SK-N-DZ (cell line): ENCODE data around the gene TTLL6.

ENCODE experiments used
- DNase-seq: peaks from one replicate; pipeline ENCODE4 v3.0.0-alpha.2; 2015; ENCODE audit warnings: low spot score

The TTLL6 gene

DNA sequence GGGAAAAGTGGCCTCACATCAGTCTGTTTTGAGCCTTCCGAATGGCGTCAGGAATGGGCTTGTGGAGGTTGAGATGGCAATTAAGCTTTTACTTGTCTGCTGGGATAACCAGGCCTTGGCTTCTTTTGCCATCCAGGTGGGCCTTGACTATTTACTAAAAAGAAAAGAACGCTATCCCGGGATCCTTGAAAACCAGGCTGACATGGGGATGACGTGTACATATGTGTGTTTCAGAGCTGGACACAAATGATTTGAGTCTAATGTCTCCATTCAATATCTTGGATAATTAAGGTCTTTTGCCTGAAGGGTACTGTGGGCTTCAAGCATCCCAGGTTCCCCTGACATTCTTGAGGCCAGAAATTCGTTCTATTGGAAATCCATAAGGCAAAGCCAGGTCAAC is 55.9 kb downstream of the TTLL6 start:
- DNase-seq = no peak

DNA sequence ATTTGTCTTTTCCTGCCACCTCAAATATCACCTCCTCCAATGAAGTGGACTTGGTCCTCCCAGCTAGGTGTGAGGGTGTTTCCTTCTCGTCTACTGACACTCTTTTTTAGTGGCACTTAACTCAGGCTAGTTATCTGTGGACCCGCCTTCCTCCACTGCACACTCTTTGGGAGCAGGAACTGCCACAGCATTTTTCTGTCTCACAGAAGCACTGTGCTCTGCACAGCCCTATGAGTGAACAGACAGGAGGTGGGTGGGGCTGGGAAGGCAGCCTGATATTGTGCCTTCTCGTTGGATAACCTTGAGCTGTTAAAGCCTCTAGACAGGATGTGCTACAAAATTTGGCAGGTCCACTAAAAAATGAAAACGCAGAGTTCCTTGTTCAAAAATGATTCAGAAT is 56.6 kb downstream of the TTLL6 start:
- DNase-seq = no peak

DNA sequence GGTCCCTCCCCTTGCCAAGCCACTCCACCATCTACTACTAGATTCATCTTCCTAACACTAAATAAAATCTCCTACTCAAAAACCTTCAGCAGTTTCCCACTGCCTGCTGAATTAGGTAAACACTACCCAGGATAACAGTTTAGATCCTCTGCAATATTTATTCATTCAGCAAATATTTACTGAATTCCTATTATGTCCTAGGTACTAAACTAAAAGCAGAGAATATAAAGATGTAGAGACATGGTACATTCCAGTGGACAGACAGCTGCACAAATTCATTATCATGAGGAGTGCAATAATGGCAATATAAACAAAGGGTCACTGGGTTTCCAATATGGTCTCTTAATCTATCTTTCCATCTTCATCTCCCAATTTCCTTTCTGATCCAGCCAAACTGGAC is 57.7 kb downstream of the TTLL6 start:
- DNase-seq = no peak

DNA sequence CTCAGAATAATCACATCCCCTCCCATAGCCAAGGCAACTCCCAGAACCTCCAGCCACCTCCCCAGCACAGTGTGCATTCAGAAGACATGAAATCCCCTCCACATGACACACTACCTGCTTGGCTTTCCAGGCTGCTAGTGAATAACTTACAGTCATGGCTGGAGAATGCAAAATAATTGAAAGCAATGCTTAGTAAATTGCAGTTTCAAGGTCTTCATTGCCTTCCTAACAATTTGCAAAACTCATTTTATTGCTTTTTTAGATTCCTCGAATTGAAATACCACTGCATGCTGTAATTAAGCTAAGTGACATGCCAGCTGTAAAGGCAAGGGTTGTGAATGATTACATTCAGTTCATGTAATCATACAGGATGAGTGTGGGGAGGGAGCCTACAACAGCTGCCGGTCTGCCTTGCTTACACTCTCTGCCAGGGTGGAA is 59.5 kb downstream of the TTLL6 start:
- DNase-seq = no peak

DNA sequence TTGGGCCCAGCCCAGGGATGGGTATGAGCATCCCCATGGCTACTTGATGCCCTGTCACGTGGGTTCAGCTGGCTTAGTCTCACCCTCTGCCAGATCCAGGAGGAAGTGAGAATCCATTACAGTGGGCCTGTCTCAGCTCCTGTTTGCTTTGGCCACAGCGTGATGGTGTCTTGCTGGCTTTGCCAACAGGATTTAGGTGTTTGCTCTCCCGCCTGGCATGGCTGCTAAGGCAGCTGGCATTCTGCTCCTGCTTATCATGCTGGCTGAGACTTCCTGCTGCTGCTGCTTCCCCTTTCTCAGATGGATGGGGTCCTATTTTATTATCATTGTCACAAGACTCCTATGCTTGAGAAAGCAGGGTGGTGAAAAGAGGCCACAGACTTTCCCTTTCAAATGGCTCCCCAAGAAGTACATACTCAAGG is 60.2 kb downstream of the TTLL6 start:
- no peak for DNase-seq

DNA sequence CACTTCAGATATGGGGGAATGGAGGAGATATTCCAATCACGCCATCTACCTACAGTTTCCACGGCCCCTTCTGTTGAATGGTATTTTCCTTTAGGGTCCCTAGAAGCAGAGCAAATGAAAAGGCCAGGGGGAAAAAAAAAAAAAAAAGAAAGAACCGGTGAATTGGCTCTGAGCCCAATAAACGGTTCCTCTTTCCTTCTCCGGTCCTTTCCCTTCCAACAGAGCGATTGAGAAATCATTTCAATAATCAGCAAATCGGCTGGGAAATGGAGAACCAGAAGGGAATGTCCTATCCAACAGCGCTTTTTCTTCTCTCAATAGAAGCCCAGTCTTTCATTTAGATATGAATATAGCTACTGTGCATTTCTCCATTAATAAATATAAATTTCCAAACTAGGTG is 61.7 kb downstream of the TTLL6 start:
- no peak for DNase-seq

DNA sequence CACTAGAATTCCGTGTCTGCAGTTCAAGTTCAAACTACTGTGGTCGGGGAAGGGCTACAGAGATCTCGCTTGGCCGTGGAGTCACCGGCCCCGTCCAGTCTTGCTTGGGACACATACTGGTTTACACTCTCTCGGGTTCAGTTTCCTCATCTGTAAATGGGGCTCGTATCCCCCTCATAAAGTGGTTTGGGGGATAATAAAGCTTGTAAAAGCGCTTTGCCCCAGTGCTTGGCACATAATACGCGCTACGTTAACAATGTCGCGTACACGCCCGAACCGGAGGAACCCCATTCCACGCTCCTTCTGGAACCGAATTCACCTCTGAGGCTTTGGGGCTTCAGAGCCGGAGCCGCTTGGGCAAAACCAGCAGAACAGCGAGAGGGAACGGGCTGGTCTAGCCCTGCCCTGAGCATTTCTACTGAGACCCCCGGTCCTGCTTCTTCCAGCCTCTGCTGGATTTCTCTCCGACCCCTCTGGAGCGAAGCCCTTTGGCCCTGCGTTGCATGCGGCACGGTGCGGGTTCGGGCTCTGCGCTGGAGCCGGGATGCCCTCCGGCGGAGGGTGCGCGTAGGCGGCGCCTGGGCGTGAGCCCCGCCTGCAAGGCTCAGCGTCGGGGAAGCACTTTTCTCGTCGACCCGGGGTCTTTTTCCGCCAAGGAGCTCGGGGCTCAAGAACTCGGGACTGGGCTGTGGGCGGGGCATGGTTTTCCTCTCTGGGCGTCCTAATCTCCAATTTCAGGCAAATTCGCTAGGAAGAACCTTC is 62.3 kb downstream of the TTLL6 start:
- no peak for DNase-seq

DNA sequence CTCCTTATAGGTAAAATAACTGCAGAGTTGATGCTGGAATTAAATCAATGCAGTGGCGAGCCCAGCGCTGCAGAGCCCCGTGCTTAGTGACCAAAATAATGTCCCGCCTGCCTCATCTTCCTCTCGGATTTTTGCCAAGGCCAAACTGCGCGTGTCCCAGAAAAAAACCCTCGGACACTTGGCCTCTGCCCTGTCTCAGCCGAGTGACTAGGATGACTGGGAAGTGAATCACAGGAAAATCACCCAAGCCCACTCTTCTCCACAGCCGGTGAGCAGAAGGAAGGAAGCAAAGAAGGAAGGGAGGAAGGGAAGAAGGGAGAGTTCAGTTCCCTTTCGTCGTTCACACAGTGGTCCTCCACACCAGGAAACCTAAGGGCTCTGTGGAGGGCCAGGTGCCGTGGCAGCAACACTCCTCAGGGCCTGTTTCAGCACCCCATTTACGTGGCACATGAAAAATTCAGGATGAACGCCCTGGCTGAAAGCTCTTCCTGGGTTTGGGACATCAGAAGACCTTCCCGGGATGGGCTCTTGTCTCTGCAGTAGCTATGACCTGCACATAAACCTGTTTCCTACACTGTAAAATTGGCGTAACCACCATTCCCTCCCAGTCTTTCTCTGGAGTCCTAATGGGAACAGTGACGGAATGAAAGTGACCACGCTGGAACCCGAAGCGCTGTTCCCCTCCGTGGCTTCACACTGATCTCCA is 63.1 kb downstream of the TTLL6 start:
- no peak for DNase-seq

DNA sequence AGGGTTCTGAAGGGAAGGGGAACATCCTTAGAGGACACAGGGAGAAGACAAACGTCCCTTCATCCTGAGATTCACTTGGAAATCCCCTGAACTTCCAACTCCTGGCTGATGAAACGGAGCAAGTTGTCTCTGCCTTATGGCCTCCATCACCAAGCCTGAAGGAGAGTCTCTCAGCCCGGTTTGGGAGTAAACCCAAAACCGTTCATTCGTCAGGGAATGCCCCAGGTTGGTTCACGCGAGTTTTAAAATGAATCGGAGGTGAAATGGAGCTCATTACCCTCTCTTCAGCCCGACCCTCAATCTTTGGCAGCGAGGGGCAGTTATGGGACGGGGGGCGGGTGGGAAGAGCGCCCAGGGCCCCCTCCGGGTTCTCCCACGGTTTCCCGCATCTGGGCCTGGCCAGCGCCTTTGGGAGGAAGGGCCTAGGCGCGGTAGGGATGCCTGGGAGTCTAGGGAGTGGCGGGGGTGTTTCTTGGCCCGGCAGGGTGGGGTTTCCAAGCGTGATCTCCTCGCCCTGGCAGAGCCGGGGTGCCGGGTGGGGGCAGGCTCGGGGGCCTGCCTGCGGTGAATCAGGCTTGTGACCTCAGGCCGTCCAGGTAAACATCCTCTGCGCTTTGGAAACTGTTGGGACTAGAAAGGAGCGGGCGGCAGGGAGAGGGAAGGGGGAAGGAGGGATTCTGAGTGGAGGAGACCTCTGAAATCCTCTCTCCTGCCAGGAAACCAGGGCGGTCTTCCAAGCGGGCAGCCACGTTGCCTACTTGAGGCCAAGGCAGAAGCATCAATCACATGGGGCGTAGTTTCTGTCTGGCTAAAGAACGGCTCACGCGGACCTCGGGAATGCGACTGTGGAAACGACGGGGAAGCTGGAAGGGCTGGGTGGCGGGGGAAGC is 64.4 kb downstream of the TTLL6 start:
- DNase-seq = no peak

DNA sequence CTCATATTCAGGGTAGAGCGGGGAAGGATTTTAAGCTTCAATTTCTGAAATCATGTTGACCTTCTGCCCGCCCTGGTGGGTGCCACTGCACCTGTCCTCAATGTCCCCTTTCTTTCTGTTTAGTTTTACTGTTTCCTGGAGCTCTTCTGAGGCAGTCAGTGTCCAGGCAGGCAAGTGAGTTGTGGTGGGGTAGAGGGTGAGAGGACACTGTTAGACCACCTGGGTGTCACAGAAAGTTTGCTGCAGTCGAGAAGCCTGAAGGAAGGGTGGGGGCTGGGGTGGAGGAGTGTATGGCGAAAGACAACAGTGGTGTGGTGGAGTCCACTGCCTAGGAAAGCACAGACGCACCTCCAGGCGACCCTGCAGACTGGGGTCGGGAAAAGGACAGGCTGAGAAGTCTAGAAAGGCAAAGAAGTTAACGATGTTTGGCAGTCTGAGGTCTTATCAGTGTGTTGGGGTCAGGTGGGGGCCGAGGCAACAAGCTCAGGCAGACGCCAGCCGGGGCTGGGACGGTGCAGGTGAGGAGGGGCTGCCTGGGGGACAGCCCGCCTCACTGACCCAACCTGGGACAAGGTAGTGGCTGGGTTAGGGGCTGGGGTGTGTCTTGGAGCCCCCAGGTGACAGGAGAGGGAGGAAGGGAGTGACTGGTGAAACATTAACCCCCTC is 65.2 kb downstream of the TTLL6 start:
- no peak for DNase-seq

DNA sequence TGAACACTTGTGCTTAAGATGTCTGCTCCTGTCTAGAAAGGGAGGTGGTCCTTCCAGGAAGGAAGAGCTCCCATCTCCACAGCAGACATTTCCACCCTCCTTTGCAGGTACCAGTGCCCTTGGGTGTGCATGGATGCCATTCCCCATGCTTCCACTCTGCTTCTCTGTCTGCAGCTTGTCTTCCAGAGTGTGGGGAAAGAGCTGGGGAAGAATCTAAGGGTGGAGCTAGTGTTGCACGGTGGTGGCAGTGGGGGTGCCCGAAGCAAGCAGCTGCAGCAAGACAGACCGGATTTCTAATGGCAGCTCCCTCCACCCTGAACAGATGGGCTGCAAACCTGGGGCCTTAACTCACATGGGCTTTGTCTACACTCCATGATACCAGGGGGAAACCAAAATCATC is 65.9 kb downstream of the TTLL6 start:
- no peak for DNase-seq

DNA sequence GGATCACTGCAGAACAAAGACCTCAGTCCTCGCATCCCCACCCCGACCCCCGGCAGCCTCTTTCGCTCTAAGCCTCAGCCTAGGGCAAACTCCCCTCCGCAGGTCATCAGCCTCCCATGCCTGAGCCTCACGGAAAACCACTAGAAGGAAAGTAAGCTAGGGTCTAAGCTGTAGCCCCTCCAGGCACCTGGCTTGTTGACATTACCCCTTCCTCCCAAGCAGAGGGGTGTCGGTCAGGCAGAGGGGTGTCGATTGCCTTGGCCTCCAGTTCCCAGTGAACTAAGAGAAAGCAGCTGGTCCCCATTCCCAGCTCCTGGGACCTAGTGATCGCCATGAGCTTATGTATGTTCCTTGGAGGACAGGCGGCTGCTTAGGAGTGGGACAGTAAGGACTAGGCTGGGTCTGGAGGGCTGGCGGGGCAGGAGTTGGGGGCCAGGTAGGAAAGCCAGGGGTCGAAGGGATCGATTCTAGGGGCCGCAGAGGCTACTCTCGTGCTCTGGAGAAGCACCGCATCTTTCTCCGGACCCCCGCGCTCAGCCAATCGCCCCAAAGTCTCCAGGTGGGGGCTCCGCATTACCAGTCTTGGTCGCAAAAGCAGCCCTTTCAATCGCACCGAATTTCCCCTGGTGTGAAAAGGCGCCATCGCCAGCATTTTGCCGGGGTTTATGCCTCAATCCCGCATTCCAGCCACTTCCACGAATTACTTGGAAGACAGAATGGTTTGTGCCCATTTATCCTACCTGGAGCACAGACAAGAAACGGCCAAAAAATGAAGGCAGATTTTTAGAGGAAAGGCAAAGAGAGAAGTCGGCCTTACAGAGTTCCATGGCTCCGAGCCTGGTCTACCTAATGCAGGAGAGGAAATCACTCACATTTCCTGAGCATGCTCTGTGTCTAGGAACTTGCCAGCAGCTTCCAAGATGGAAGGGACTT is 67.1 kb downstream of the TTLL6 start:
- no peak for DNase-seq

DNA sequence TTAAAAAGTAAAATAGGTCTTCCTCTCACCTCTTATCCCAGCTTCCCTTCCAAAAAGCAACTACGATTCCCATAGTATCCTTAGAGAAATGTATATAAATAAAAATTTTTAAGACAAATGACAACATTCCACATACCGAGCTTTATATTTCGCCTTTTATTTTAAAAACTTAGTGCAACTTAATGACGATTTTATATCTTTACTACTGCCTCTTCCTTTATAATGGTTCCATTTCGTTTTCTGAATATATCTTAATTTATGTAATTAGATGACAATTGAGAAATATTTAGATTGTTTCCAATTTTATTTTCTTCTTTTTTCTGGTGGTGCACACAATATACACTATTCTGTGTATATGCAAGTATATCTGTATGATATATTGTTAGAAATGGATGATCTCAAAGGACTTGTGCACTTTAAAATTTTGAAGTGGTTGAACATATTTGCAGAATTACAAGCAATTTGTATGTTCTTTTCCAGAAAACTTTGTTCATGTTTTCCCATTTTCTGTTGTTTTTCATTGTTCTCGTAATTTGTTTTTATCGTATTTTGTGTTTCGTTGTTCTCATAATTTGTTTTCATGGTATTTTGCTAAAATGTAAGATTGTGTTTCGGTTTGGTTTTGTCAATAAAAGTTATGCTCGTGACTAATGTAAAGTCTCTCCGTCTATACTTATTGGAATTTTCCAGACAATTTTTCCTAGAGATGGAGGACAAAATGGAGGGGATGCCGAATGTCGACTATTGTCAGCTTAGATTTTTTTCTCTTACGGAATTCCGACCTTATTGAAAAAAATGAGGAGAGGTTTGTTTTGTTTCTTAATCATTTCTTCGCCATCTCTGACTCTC is 68.1 kb downstream of the TTLL6 start:
- DNase-seq = no peak

DNA sequence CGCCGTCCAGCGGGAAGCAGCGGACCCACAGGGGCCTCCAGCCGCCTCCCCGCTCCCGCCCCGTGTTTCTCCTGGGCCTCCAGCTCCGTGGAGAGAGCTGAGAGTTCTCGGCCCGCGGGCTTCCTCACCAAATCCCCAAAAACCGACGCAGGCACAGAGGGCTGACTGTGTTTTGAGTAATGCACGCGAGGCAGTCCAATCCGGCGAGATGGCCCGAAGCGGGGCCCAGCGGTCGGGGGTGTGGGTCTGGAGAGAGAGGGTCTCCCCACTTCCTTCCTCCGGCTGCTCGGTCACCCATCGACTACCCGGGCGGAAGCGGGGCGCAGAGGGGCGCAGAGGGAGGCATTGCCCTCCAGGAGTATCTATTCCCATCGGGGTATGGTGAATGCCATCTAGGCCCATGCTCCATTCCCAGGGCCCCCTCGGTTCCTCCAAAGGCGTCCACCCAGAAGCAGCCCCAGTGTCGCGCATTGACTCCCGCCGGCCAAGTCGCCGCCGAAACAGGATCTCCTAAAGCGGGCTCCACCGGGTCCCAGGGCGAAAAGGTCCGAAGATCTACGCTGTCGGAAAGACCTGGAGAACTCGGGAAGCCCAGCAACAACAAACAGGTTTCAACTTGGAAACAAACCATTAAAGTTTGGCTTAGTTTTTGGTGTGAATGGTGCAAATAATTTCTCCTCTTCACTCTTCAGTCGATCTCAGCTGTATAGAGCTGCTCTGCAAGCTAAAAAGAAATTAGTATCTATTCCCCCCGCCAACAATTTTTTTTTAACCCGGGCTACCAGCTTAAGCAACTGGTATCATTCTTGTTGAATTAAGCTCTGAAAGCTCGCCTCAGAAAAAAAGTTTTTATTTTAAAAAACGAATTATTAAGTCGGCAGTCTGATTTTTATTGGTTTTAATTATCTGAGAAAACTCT is 69.3 kb downstream of the TTLL6 start:
- DNase-seq = no peak

DNA sequence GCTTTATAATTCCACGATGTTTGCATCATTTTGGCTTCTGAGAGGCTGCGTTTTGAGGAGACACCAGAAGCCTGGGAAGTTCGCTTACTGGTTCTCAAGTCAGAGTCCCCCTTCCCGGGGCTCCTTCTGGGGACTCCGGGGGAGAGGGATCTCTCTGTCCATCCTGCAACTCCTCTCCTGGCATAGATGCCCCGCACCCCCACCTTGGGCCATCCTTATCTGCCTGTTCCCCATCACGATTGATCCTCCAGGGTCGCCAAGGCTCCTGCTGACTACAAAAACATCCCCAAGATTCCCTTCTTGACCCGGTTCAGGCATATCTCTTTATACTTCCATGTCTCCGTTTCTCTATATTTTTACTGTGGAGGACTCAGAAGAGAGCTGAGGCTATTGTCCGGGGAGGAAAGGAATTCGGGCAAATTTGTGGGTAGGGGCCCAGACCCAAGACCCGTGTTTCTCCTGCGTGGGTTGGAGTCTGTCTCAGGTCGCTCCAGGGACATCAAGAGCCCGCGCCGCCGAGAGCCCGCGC is 70.0 kb downstream of the TTLL6 start:
- no peak for DNase-seq

DNA sequence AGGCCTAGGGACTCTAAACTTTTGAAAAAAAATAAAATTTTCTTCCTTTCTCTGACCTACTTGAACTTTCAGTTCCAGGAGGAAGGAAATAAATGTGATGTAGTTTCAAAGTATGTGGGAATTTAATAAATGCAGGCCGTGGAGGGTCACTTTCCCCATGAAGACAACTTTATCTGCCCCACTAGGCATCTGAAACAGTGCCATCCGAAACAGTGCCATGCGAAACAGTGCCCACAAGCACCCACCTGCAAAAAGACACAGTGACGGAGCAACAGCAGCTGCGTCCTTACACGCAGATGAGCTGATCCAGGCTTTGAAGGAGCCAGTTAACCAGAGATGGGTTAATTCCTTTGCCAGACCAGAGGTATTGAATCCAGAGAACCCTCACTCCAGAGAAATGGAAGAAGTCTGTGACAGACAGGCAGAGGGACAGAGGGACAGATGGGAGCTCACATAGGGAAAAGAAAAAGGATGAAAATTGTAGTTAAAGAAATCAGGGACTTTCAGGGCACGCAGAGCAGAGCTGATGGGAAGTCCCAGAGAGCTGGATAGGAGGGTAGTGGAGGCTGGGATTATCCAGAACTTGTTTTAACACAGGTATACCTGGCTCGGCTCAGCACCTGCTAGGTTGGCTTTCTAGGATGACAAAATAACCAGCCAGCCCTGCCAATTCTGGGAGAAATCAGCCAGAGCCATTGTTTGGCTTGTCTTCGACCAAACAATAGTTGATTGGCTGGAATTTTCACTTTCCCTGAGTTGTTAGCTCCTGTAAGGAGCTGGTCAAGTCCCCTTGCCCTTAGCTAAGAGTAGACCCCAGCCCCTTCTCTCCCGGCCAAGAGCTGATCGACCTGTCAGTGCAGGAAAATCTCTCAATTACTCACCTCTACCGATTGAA is 71.4 kb downstream of the TTLL6 start:
- no peak for DNase-seq

DNA sequence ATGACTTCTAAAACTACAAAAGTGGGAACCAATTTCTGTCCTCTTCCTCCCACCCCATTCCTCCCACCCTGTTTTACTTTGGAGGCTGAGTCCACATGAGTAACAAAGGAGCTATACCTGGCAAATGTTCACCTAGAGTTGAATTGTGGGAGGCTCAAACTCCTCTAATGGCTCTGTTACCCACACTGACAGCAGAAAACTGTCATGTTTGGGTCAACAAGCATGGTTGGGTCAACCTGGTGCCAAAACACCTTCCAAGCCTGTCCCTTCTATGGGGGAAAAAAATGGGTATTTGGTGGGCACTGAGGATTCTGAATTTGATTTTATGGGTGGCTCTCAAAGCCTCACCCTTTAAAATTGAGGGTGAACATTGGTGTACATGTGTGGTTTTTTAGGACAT is 76.5 kb downstream of the TTLL6 start:
- no peak for DNase-seq
